ENCODE results near the gene ANKRD40. TPM values are rescaled to one million over a fixed set of nuclear protein-coding genes. Genes with fewer than 3 reads are reported as not detected.

ANKRD40 gene
- total RNA-seq, 4 donors from 2014 or later, result 18.2 to 24.7 (median 21.4) TPM

GRCh38 chr17:50666316-50666715, 41.4 kb downstream of the ANKRD40 start:
- H3K9me3 ChIP-seq, result no peaks in the 10 kb centered on the region
- no peak for DNase-seq
- peaks cover 0 to 34% (median under 1%) of the 10 kb centered on the region in 4 donors for H3K4me1 ChIP-seq
- H3K27me3 ChIP-seq, result no peaks in the 10 kb centered on the region
- H3K36me3 ChIP-seq, result peaks cover 0 to 9% (median 0%) of the 10 kb centered on the region in 3 donors
- no peak overlapping the region for H3K27ac ChIP-seq
- TF ChIP-seq POLR2A (IDR thresholded peaks at IDR 0.05) (no peak), CTCF (IDR thresholded peaks at IDR 0.05) (no peak)
- no peak overlapping the region for H3K4me3 ChIP-seq

- Histone ChIP-seq H3K27me3 (no peaks in the 10 kb centered on the region), H3K4me1 (peaks cover 0 to 38% (median 3%) of the 10 kb centered on the region in 4 donors), H3K27ac (no peak overlapping the region), H3K36me3 (peaks cover 0 to 9% (median 0%) of the 10 kb centered on the region in 3 donors), H3K4me3 (no peak overlapping the region), H3K9me3 (no peaks in the 10 kb centered on the region)
- TF ChIP-seq POLR2A (IDR thresholded peaks at IDR 0.05), result no peak
- no peak for TF ChIP-seq CTCF (IDR thresholded peaks at IDR 0.05)
- no peak for DNase-seq
Observed at GRCh38 chr17:50665838-50666237, 41.9 kb downstream of the ANKRD40 start.

GRCh38 chr17:50664788-50665458, 42.8 kb downstream of the ANKRD40 start:
- no peak for DNase-seq
- TF ChIP-seq POLR2A (IDR thresholded peaks at IDR 0.05), result no peak
- TF ChIP-seq CTCF (IDR thresholded peaks at IDR 0.05), result no peak
- no peak overlapping the region for H3K27ac ChIP-seq
- no peaks in the 10 kb centered on the region for H3K27me3 ChIP-seq
- peaks cover 0 to 4% (median 0%) of the 10 kb centered on the region in 3 donors for H3K36me3 ChIP-seq
- no peak overlapping the region for H3K4me3 ChIP-seq
- no peaks in the 10 kb centered on the region for H3K9me3 ChIP-seq
- H3K4me1 ChIP-seq, result peaks cover 0 to 47% (median 7%) of the 10 kb centered on the region in 4 donors

- Histone ChIP-seq H3K4me1 (peaks cover 0 to 56% (median 9%) of the 10 kb centered on the region in 4 donors), H3K27me3 (no peaks in the 10 kb centered on the region), H3K9me3 (no peaks in the 10 kb centered on the region), H3K27ac (peak overlapping the region in 1 of 4 donors; percentile 25), H3K4me3 (no peak overlapping the region), H3K36me3 (no peaks in the 10 kb centered on the region)
- no peak for TF ChIP-seq POLR2A (IDR thresholded peaks at IDR 0.05)
- TF ChIP-seq CTCF (IDR thresholded peaks at IDR 0.05), result no peak
- peak in 2 of 3 donors; percentile 64 to 74 for DNase-seq
Observed at GRCh38 chr17:50663812-50664374, 43.8 kb downstream of the ANKRD40 start.

- H3K4me3 ChIP-seq, result no peak overlapping the region
- no peak for DNase-seq
- TF ChIP-seq CTCF (IDR thresholded peaks at IDR 0.05) (no peak), POLR2A (IDR thresholded peaks at IDR 0.05) (no peak)
- no peaks in the 10 kb centered on the region for H3K36me3 ChIP-seq
- no peaks in the 10 kb centered on the region for H3K9me3 ChIP-seq
- peak overlapping the region in 1 of 4 donors; percentile 69 for H3K27ac ChIP-seq
- H3K4me1 ChIP-seq, result peaks cover 0 to 57% (median 9%) of the 10 kb centered on the region in 4 donors
- no peaks in the 10 kb centered on the region for H3K27me3 ChIP-seq
Observed at GRCh38 chr17:50662632-50663225, 45.0 kb downstream of the ANKRD40 start.

Measured in Peyer's patch (tissue), 4 donors.